MM.1S (cell line): ENCODE results near the gene GPBP1L1.

Source experiments
- DNase-seq: peaks from one replicate; pipeline ENCODE4 v3.0.0-alpha.2; 2015
- H2AFZ ChIP-seq: fragments of 300-600 bp; sonication (generic); 2 replicates; pipeline ENCODE4 v1.6.0; 2016; ENCODE audit warnings: antibody characterized with exemption, low read length
- H3F3A ChIP-seq: fragments of 300-600 bp; sonication (generic); 2 replicates; pipeline ENCODE4 v1.6.1; 2016; ENCODE audit warnings: mild to moderate bottlenecking, antibody characterized with exemption, low read length, moderate library complexity, mixed read lengths; ENCODE audit not compliant: insufficient read depth
- H3K27ac ChIP-seq: fragments of 300-600 bp; sonication (generic); 2 replicates; pipeline ENCODE4 v1.5.1; 2016; ENCODE audit warnings: mild to moderate bottlenecking, low read length
- H3K27me3 ChIP-seq: fragments of 300-600 bp; sonication (generic); replicated peaks from 2 replicates; pipeline ENCODE4 v1.6.0; 2016; ENCODE audit warnings: low read length; ENCODE audit not compliant: insufficient read depth
- H3K36me3 ChIP-seq: fragments of 300-600 bp; sonication (generic); replicated peaks from 2 replicates; pipeline ENCODE4 v1.6.1; 2016; ENCODE audit warnings: mild to moderate bottlenecking, low read length, mixed read lengths; ENCODE audit not compliant: insufficient read depth
- H3K4me1 ChIP-seq: fragments of 300-600 bp; sonication (generic); 2 replicates; pipeline ENCODE4 v1.6.1; 2016; ENCODE audit warnings: low read length, mixed read lengths
- H3K4me2 ChIP-seq: fragments of 300-600 bp; sonication (generic); 2 replicates; pipeline ENCODE4 v1.6.0; 2016; ENCODE audit warnings: low read depth, low read length
- H3K4me3 ChIP-seq: fragments of 300-600 bp; sonication (generic); 2 replicates; pipeline ENCODE4 v1.5.1; 2016; ENCODE audit warnings: low read length, mixed read lengths
- H3K79me2 ChIP-seq: fragments of 300-600 bp; sonication (generic); 2 replicates; pipeline ENCODE4 v1.6.1; 2016; ENCODE audit warnings: mixed run types, low read length, mixed read lengths
- H3K9ac ChIP-seq: fragments of 300-600 bp; sonication (generic); 2 replicates; pipeline ENCODE4 v1.6.1; 2016; ENCODE audit warnings: low read length, mixed read lengths
- H3K9me2 ChIP-seq: fragments of 300-600 bp; sonication (generic); replicated peaks from 2 replicates; pipeline ENCODE4 v1.6.1; 2016; ENCODE audit warnings: mild to moderate bottlenecking, low read length, mixed read lengths; ENCODE audit not compliant: insufficient read depth
- H3K9me3 ChIP-seq: fragments of 300-600 bp; sonication (generic); replicated peaks from 2 replicates; pipeline ENCODE4 v1.6.1; 2016; ENCODE audit warnings: mild to moderate bottlenecking, low read length, mixed read lengths; ENCODE audit not compliant: insufficient read depth
- H4K20me1 ChIP-seq: fragments of 300-600 bp; sonication (generic); 2 replicates; pipeline ENCODE4 v1.6.1; 2016; ENCODE audit warnings: mild to moderate bottlenecking, low read length, moderate library complexity, mixed read lengths; ENCODE audit not compliant: insufficient read depth
- EZH2 ChIP-seq: fragments of 300-600 bp; sonication (generic); optimal IDR thresholded peaks from 2 replicates; pipeline ENCODE3; 2017; ENCODE audit warnings: low read depth, mild to moderate bottlenecking, antibody characterized with exemption, low read length, mixed read lengths
- EZH2phosphoT487 ChIP-seq: fragments of 300-600 bp; sonication (generic); IDR thresholded peaks from 2 replicates; pipeline ENCODE4 v1.6.1; 2018; ENCODE audit warnings: antibody characterized with exemption, low read length
- TF ChIP-seq, protein P1 (sequence below): fragments of 300-600 bp; sonication (generic); IDR thresholded peaks from 2 replicates; pipeline ENCODE4 v1.5.1; 2016; ENCODE audit warnings: antibody characterized with exemption, low read length, mixed read lengths

Gene GPBP1L1

DNA sequence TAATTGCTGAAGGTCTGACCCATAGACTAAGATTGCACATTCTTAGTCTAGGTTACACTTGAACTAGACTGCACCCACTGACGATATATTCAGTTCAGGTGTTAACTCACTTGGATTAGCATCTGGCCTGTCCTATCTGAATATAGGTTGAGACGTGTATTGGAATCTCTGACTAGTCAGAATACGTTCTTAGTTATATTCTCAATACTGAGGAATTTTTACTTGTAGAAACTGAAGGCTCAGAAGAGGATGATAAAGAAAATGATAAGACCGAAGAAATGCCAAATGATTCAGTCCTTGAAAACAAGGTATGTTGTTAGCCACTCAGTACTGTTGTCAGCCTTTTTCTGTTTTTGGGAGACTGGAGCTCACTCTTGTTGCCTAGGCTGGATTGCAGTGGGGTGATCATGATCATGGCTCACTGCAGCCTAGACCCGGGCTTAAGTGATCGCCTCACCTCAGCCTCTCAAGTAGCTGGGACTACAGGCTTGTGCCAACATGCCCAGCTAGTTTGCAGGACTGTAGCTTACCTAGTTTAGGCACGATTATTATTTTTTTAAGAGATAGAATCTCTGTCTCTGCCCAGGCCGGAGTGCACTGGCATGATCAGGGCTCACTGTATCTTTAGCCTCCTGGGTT lies 73.3 kb downstream of the GPBP1L1 start:
- Histone ChIP-seq H3K79me2 (peaks cover 26% of the 10 kb centered on the region; the same call in 1 of the 2 replicates), H3K4me1 (no peaks in the 10 kb centered on the region), H4K20me1 (no peaks in the 10 kb centered on the region), H3K36me3 (peaks cover 25% of the 10 kb centered on the region), H3K4me3 (no peak overlapping the region), H3K9me3 (no peaks in the 10 kb centered on the region), H3K4me2 (no peak overlapping the region), H3K9ac (no peak overlapping the region), H3F3A (peaks cover 13% of the 10 kb centered on the region; the same call in 1 of the 2 replicates), H2AFZ (no peak overlapping the region), H3K27ac (no peak overlapping the region), H3K27me3 (no peaks in the 10 kb centered on the region), H3K9me2 (no peaks in the 10 kb centered on the region)
- DNase-seq: no peak
- TF ChIP-seq EZH2 (no peak), EZH2phosphoT487 (no peak)
- TF ChIP-seq, protein P1, sequence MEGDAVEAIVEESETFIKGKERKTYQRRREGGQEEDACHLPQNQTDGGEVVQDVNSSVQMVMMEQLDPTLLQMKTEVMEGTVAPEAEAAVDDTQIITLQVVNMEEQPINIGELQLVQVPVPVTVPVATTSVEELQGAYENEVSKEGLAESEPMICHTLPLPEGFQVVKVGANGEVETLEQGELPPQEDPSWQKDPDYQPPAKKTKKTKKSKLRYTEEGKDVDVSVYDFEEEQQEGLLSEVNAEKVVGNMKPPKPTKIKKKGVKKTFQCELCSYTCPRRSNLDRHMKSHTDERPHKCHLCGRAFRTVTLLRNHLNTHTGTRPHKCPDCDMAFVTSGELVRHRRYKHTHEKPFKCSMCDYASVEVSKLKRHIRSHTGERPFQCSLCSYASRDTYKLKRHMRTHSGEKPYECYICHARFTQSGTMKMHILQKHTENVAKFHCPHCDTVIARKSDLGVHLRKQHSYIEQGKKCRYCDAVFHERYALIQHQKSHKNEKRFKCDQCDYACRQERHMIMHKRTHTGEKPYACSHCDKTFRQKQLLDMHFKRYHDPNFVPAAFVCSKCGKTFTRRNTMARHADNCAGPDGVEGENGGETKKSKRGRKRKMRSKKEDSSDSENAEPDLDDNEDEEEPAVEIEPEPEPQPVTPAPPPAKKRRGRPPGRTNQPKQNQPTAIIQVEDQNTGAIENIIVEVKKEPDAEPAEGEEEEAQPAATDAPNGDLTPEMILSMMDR: no peak

DNA sequence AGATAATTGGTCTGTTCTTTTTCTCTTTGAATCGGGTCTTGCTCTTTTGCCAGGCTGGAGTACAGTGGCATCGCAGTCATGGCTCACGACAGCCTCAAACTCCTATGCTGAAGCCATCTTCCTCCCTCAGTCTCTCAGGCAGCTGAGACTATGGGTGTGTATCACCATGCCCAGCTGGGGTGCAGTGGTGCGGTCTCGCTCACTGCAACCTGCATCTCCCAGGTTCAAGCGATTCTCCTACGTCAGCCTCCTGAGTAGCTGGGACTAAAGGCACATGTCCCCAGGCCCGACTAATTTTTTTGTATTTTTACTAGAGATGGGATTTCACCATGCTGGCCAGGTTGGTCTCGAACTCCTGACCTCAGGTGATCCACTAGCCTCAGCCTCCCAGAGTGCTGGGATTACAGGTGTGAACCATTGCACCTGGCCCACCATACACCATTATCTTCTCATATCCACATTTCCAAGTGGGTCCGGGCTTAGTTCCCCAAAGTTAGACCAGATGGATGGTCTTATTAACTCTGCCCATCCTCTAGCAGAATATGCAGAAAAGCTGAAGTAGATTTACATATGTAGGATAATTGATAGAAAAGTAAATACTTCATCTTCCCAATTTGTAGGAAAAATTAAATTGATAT lies 75.6 kb downstream of the GPBP1L1 start:
- DNase-seq: no peak
- TF ChIP-seq EZH2: no peak
- TF ChIP-seq, protein P1: no peak
- no peak for TF ChIP-seq EZH2phosphoT487
- Histone ChIP-seq H3K9ac (no peak overlapping the region), H4K20me1 (no peaks in the 10 kb centered on the region), H3K36me3 (peaks cover 14% of the 10 kb centered on the region), H3K27ac (no peak overlapping the region), H3F3A (peaks cover 7% of the 10 kb centered on the region; the same call in 1 of the 2 replicates), H3K27me3 (no peaks in the 10 kb centered on the region), H2AFZ (no peak overlapping the region), H3K9me2 (no peaks in the 10 kb centered on the region), H3K4me2 (no peak overlapping the region), H3K79me2 (peaks cover 45% of the 10 kb centered on the region), H3K9me3 (no peaks in the 10 kb centered on the region), H3K4me1 (peaks cover 11% of the 10 kb centered on the region; the same call in 1 of the 2 replicates), H3K4me3 (no peak overlapping the region)

- H3K4me1 ChIP-seq: peaks cover 11% of the 10 kb centered on the region; the same call in 1 of the 2 replicates
- H3K27me3 ChIP-seq: no peaks in the 10 kb centered on the region
- no peaks in the 10 kb centered on the region for H3K9me2 ChIP-seq
- H4K20me1 ChIP-seq: no peaks in the 10 kb centered on the region; the same call in 1 of the 2 replicates
- no peak overlapping the region for H3K9ac ChIP-seq
- peaks cover 62% of the 10 kb centered on the region for H3K79me2 ChIP-seq
- no peak overlapping the region for H3K4me3 ChIP-seq
- H3K27ac ChIP-seq: no peak overlapping the region
- H3K4me2 ChIP-seq: no peak overlapping the region
- H3F3A ChIP-seq: peaks cover 4% of the 10 kb centered on the region; the same call in 1 of the 2 replicates
- H3K9me3 ChIP-seq: no peaks in the 10 kb centered on the region
- peaks cover 18% of the 10 kb centered on the region; the same call in 1 of the 2 replicates for H3K36me3 ChIP-seq
- no peak for DNase-seq
- no peak overlapping the region for H2AFZ ChIP-seq
- TF ChIP-seq, protein P1: no peak
- TF ChIP-seq EZH2 (no peak), EZH2phosphoT487 (no peak)
Measured at GRCh38 chr1:45608175-45609156, 77.9 kb downstream of the GPBP1L1 start.
